IMR-90 (cell line): ENCODE measurements around the gene CCL2. TPM values are rescaled to one million over a fixed set of nuclear protein-coding genes. Genes with fewer than 3 reads are reported as not detected.

ENCODE experiments used
- ATAC-seq: fragments of 200-7000 bp; cut with Tn5 transposase; 2 replicates; pipeline ENCODE4 v1.9.1; 2020; ENCODE audit warnings: low read depth, mild to moderate bottlenecking, moderate library complexity
- BruUV-seq: library from RNA; stranded (reverse); fragments of 400-500 nt; replicated peaks from 2 replicates; lab custom pipeline; 2021; lab: Mats Ljungman, UMichigan
- CTCF ChIA-PET: fragments of 300-600 bp; formaldehyde crosslinking; extraction: SDS; loops from one replicate; lab custom pipeline; 2021; ENCODE audit warnings: antibody characterized with exemption; lab: Yijun Ruan, JAX
- POLR2A ChIA-PET: fragments of 300-600 bp; sonication (Branson Sonifier 250); formaldehyde crosslinking; loops from one replicate; lab custom pipeline; 2022; ENCODE audit warnings: antibody characterized with exemption; ENCODE audit not compliant: unreplicated experiment; lab: Charles Lee
- DNase-seq: peaks from one replicate; pipeline ENCODE4 v3.0.0; 2013
- H2AFZ ChIP-seq: replicated peaks from 2 replicates; pipeline ENCODE3; 2013; ENCODE audit warnings: low read length, mild to moderate bottlenecking; ENCODE audit not compliant: poor library complexity
- H2AK5ac ChIP-seq: 2 replicates; pipeline ENCODE4 v1.6.1; 2013; ENCODE audit warnings: low read depth, low read length, inconsistent platforms
- H2AK9ac ChIP-seq: replicated peaks from 2 replicates; pipeline ENCODE3; 2013; ENCODE audit warnings: mild to moderate bottlenecking, low read depth, low read length, moderate library complexity; ENCODE audit not compliant: poor library complexity
- H2BK120ac ChIP-seq: 2 replicates; pipeline ENCODE4 v1.6.1; 2013; ENCODE audit warnings: low read depth, low read length, inconsistent platforms
- H2BK15ac ChIP-seq: 3 replicates; pipeline ENCODE4 v1.6.1; 2013; ENCODE audit warnings: low read depth, low read length, inconsistent platforms
- H2BK20ac ChIP-seq: 2 replicates; pipeline ENCODE4 v1.6.1; 2013; ENCODE audit warnings: low read depth, mild to moderate bottlenecking, inconsistent platforms, low read length, moderate library complexity
- H2BK5ac ChIP-seq: 2 replicates; pipeline ENCODE4 v1.6.1; 2013; ENCODE audit warnings: mild to moderate bottlenecking, low read depth, low read length, inconsistent platforms; ENCODE audit not compliant: poor library complexity, severe bottlenecking
- H3K14ac ChIP-seq: replicated peaks from 2 replicates; pipeline ENCODE4 v1.6.1; 2013; ENCODE audit warnings: low read depth, low read length, inconsistent platforms
- H3K18ac ChIP-seq: 2 replicates; pipeline ENCODE4 v1.6.1; 2013; ENCODE audit warnings: low read depth, low read length, control low read depth
- H3K23ac ChIP-seq: 2 replicates; pipeline ENCODE4 v1.6.1; 2013; ENCODE audit warnings: low read depth, low read length, inconsistent platforms
- H3K27ac ChIP-seq: 2 replicates; pipeline ENCODE4 v1.5.1; 2013; ENCODE audit warnings: mild to moderate bottlenecking, control low read depth, low read length; ENCODE audit not compliant: insufficient read depth
- H3K27me3 ChIP-seq: 2 replicates; pipeline ENCODE4 v1.6.1; 2013; ENCODE audit warnings: low read length; ENCODE audit not compliant: control insufficient read depth, insufficient read depth
- H3K36me3 ChIP-seq: 2 replicates; pipeline ENCODE4 v1.6.1; 2013; ENCODE audit warnings: low read length, mixed read lengths; ENCODE audit not compliant: control insufficient read depth, insufficient read depth
- H3K4ac ChIP-seq: 2 replicates; pipeline ENCODE4 v1.6.1; 2013; ENCODE audit warnings: low read depth, low read length, inconsistent platforms
- H3K4me1 ChIP-seq: 2 replicates; pipeline ENCODE4 v1.6.1; 2013; ENCODE audit warnings: low read length, mixed read lengths; ENCODE audit not compliant: control insufficient read depth, insufficient read depth
- H3K4me2 ChIP-seq: 2 replicates; pipeline ENCODE4 v1.6.1; 2013; ENCODE audit warnings: low read depth, mild to moderate bottlenecking, control low read depth, low read length, moderate library complexity
- H3K4me3 ChIP-seq: 2 replicates; pipeline ENCODE4 v1.5.1; 2013; ENCODE audit warnings: low read depth, mild to moderate bottlenecking, control low read depth, low read length, moderate library complexity; ENCODE audit not compliant: insufficient read depth
- H3K56ac ChIP-seq: 2 replicates; pipeline ENCODE4 v1.6.1; 2013; ENCODE audit warnings: low read length, inconsistent platforms; ENCODE audit not compliant: insufficient read depth; ENCODE audit errors: extremely low read depth
- H3K79me1 ChIP-seq, 2 experiments: 2 replicates each; pipeline ENCODE4 v1.6.1; 2013; ENCODE audit warnings: low read length in 2 of 2, inconsistent platforms in 1 of 2, low read depth in 1 of 2
- H3K9ac ChIP-seq: 2 replicates; pipeline ENCODE4 v1.6.1; 2013; ENCODE audit warnings: low read depth, low read length, control low read depth
- H3K9me1 ChIP-seq: 2 replicates; pipeline ENCODE4 v1.6.1; 2013; ENCODE audit warnings: low read length, inconsistent platforms; ENCODE audit not compliant: insufficient read depth
- H3K9me3 ChIP-seq: 2 replicates; pipeline ENCODE4 v1.6.1; 2013; ENCODE audit warnings: low read length; ENCODE audit not compliant: control insufficient read depth, insufficient read depth
- H4K20me1 ChIP-seq: 2 replicates; pipeline ENCODE4 v1.6.1; 2013; ENCODE audit warnings: low read length, inconsistent platforms; ENCODE audit not compliant: insufficient read depth
- H4K5ac ChIP-seq: 2 replicates; pipeline ENCODE4 v1.6.1; 2013; ENCODE audit warnings: mild to moderate bottlenecking, low read depth, low read length, control low read depth
- H4K8ac ChIP-seq, 2 experiments: 2 replicates each; pipeline ENCODE4 v1.6.1; 2013; ENCODE audit warnings: low read depth in 2 of 2, low read length in 2 of 2, control low read depth in 1 of 2, inconsistent platforms in 1 of 2
- H4K91ac ChIP-seq: 2 replicates; pipeline ENCODE4 v1.6.1; 2013; ENCODE audit warnings: low read depth, low read length, inconsistent platforms; ENCODE audit not compliant: insufficient read depth
- MAZ ChIP-seq: IDR thresholded peaks from 2 replicates; pipeline ENCODE4 v1.6.1; 2012; ENCODE audit warnings: low read depth, mild to moderate bottlenecking, low read length, improper control_type of control experiment, moderate library complexity, borderline replicate concordance
- RCOR1 ChIP-seq: IDR thresholded peaks from 2 replicates; pipeline ENCODE4 v1.6.1; 2012; ENCODE audit warnings: mild to moderate bottlenecking, low read length, improper control_type of control experiment; ENCODE audit not compliant: insufficient replicate concordance
- WGBS, 2 experiments: methylation state at CpG; one replicate each; pipeline versions ENCODE4 v1.1.5 to v1.1.7; 2013; ENCODE audit warnings: missing lambda C conversion rate in 2 of 2; ENCODE audit not compliant: insufficient read length in 1 of 2; ENCODE audit errors: extremely low coverage in 2 of 2; 5-methylcytosine and 5-hydroxymethylcytosine counted together
- dilution Hi-C: fragments of 300-500 bp; cut with HindIII; formaldehyde crosslinking; loops from one replicate; pipeline ENCODE4 v1.14.3; 2018; ENCODE audit warnings: low sequenced_read_pairs; ENCODE audit not compliant: unreplicated experiment
- in situ Hi-C: fragments of 300-500 bp; cut with MboI; formaldehyde crosslinking; loops from 3 replicates; pipeline ENCODE4 v1.14.3; 2019; ENCODE audit warnings: low sequenced_read_pairs, inconsistent platforms, mixed read lengths
- intact Hi-C: fragments of 100-400 bp; cut with micrococcal nuclease; formaldehyde crosslinking; loops from 2 replicates; pipeline ENCODE4 v1.10.0; 2022
- polyA plus RNA-seq, 3 experiments: library from polyadenylated mRNA; depleted of rRNA; stranded (reverse); fragments of >200 nt; gene quantifications; 2 replicates each; pipeline ENCODE4 v1.2.3, GENCODE V29; 2012; ENCODE audit warnings: low replicate concordance in 1 of 3
- total RNA-seq: library from RNA; depleted of rRNA; stranded (reverse); fragments of >200 nt; gene quantifications from 2 replicates; pipeline ENCODE4 v1.2.3, GENCODE V29; 2012

Gene CCL2
- total and polyA plus RNA-seq, 2 of the 4 experiments (the other 2 are of a cell fraction): 103 to 206 TPM

GRCh38 chr17:34253139-34253525 lies 2.0 kb upstream of the CCL2 start:
- H3K4me3 ChIP-seq: no peak overlapping the region

More at GRCh38 chr17:34253139-34253525, 2.0 kb upstream of the CCL2 start:
- POLR2A ChIA-PET: no interaction called here
- ATAC-seq: no peak
- peak overlapping the region; percentile 75 for H3K18ac ChIP-seq
- H2AK5ac ChIP-seq: peak overlapping the region; percentile 30
- CTCF ChIA-PET: interaction anchor here (0.7 to 1.9 kb wide), 4 partner anchors 53 to 108 kb away, joined by 3 to 9 read pairs (median 4); no protein-coding TSS in a partner anchor
- TF ChIP-seq RCOR1 (no peak), MAZ (no peak)
- peaks cover 29% of the 10 kb centered on the region for H3K9me1 ChIP-seq
- peak overlapping the region; percentile 91 for H2BK20ac ChIP-seq
- H3K23ac ChIP-seq: peak overlapping the region; percentile 43; the same call in 1 of the 2 replicates
- H4K91ac ChIP-seq: peak overlapping the region; percentile 95
- peak overlapping the region; percentile 75 to 80 for H4K8ac ChIP-seq
- peaks cover 3% of the 10 kb centered on the region; the same call in 1 of the 2 replicates for H3K36me3 ChIP-seq
- peak overlapping the region; percentile 90 for H3K4ac ChIP-seq
- intact Hi-C loops: loop anchor here (2.0 kb wide), 1 partner anchor 102 kb away; no protein-coding TSS in a partner anchor
- peak overlapping the region; percentile 21 for H3K56ac ChIP-seq
- H2BK120ac ChIP-seq: peak overlapping the region; percentile 92
- peak overlapping the region; percentile 81 for H3K14ac ChIP-seq
- peak overlapping the region; percentile 7; the same call in 1 of the 2 replicates for H3K4me2 ChIP-seq
- H3K27ac ChIP-seq: peak overlapping the region; percentile 89; the same call in 1 of the 2 replicates
- H4K20me1 ChIP-seq: no peaks in the 10 kb centered on the region
- DNase-seq: no peak
- H2BK15ac ChIP-seq: peak overlapping the region; percentile 80; the same call in 2 of the 3 replicates
- H3K4me1 ChIP-seq: peaks cover 50% of the 10 kb centered on the region
- H2BK5ac ChIP-seq: peak overlapping the region; percentile 92
- dilution Hi-C loops: no loop called here
- peak overlapping the region; percentile 91 for H4K5ac ChIP-seq
- H2AK9ac ChIP-seq: no peak overlapping the region
- in situ Hi-C loops: loop anchor here (25.0 kb wide), 1 partner anchor 859 kb away; the partner anchor contains the start of genes FNDC8 and RAD51D
- BruUV-seq: no TSS peak
- WGBS, 2 experiments: no CpG with 5 or more reads among the region's 3 CpGs
- no peak overlapping the region; the same call in 1 of the 2 replicates for H3K9ac ChIP-seq
- H3K79me1 ChIP-seq: no peaks in the 10 kb centered on the region
- H3K27me3 ChIP-seq: no peaks in the 10 kb centered on the region
- no peaks in the 10 kb centered on the region for H3K9me3 ChIP-seq
- no peak overlapping the region for H2AFZ ChIP-seq
